Sigmoid colon (tissue), 7 donors: ENCODE data around the gene ELP2. TPM values are rescaled to one million over a fixed set of nuclear protein-coding genes. Genes with fewer than 3 reads are reported as not detected.

Experiments used
- DNase-seq: peaks from one replicate; pipeline ENCODE4 v3.0.0-alpha.2; 2019
- H3K27ac ChIP-seq, 4 donors: fragments of 200-600 bp; sonication (generic); one replicate each; pipeline ENCODE4 v1.5.1; 2016 to 2019; ENCODE audit warnings: mild to moderate bottlenecking in 1 of 4
- H3K27me3 ChIP-seq, 3 donors: fragments of 200-600 bp; sonication (generic); one replicate each; pipeline ENCODE4 v1.5.1; 2019; ENCODE audit warnings: mild to moderate bottlenecking in 1 of 3
- H3K36me3 ChIP-seq, 4 donors: fragments of 200-600 bp; sonication (generic); one replicate each; pipeline ENCODE4 v1.5.1; 2016 to 2019
- H3K4me1 ChIP-seq, 4 donors: fragments of 200-600 bp; sonication (generic); one replicate each; pipeline ENCODE4 v1.5.1; 2017 to 2019
- H3K4me3 ChIP-seq, 4 donors: fragments of 200-600 bp; sonication (generic); one replicate each; pipeline ENCODE4 v1.5.1; 2017 to 2019; ENCODE audit warnings: mild to moderate bottlenecking in 2 of 4, moderate library complexity in 1 of 4
- H3K9me3 ChIP-seq, 4 donors: fragments of 200-600 bp in 3 of 4; sonication (generic) in 3 of 4; one replicate each; pipeline versions ENCODE4 v1.5.1 to v1.6.1; 2013 to 2019
- EP300 ChIP-seq, 4 donors: sonication (generic); formaldehyde crosslinking; IDR thresholded peaks; one replicate each; pipeline ENCODE4 v1.6.1; 2017; ENCODE audit warnings: antibody characterized with exemption in 4 of 4
- POLR2A ChIP-seq, 2 donors: fragments of 450-650 bp; IDR thresholded peaks; one replicate each; pipeline ENCODE4 v1.6.1; 2016; ENCODE audit warnings: antibody characterized with exemption in 2 of 2, mild to moderate bottlenecking in 2 of 2, moderate library complexity in 2 of 2
- POLR2AphosphoS5 ChIP-seq, 4 donors: sonication (generic); formaldehyde crosslinking; IDR thresholded peaks; one replicate each; pipeline ENCODE4 v1.6.1; 2017; ENCODE audit warnings: antibody characterized with exemption in 4 of 4
- WGBS, 2 donors: extraction: QIAGEN DNeasy Blood & Tissue Kit; methylation state at CpG; one replicate each; pipeline ENCODE4 v1.1.7; 2013; 5-methylcytosine and 5-hydroxymethylcytosine counted together
- intact Hi-C: fragments of 100-400 bp; cut with DNase I; formaldehyde crosslinking; loops from one replicate; pipeline ENCODE4 v1.15.1; 2023
- polyA plus RNA-seq, 3 donors: library from polyadenylated mRNA; stranded (reverse); fragments of 200-250 nt; gene quantifications; one replicate each; pipeline ENCODE4 v1.2.3, GENCODE V29; 2013
- total RNA-seq, 4 donors: library from RNA; depleted of rRNA; stranded (reverse); fragments of >200 nt; gene quantifications; one replicate each; pipeline ENCODE4 v1.1.0, GENCODE V29; 2016
- TF ChIP-seq, protein P1 (sequence below), 4 experiments: fragments of 450-650 bp in 3 of 4; fragments of 200-600 bp in 1 of 4; IDR thresholded peaks; one replicate each; pipeline ENCODE4 v1.5.1; 2016 to 2019; ENCODE audit warnings: antibody characterized with exemption in 4 of 4, mild to moderate bottlenecking in 3 of 4, moderate library complexity in 2 of 4
- donor health status: healthy with polysubstance abuse.
- donor health status: Bipolar disorder and iron deficiency.
- donor health status: healthy.

The ELP2 gene
- total and polyA plus RNA-seq, 7 donors: 14.3 to 77.2 (median 51.7) TPM

- intact Hi-C loops: no loop called here
- Histone ChIP-seq H3K4me1 (peaks cover 0 to 3% (median 0%) of the 10 kb centered on the region in 4 donors), H3K4me3 (no peak overlapping the region), H3K9me3 (no peaks in the 10 kb centered on the region), H3K27ac (no peak overlapping the region), H3K36me3 (no peaks in the 10 kb centered on the region), H3K27me3 (no peaks in the 10 kb centered on the region)
- DNase-seq: no peak
- TF ChIP-seq EP300 (IDR thresholded peaks at IDR 0.05) (no peak), POLR2AphosphoS5 (IDR thresholded peaks at IDR 0.05) (no peak)
- TF ChIP-seq, protein P1, sequence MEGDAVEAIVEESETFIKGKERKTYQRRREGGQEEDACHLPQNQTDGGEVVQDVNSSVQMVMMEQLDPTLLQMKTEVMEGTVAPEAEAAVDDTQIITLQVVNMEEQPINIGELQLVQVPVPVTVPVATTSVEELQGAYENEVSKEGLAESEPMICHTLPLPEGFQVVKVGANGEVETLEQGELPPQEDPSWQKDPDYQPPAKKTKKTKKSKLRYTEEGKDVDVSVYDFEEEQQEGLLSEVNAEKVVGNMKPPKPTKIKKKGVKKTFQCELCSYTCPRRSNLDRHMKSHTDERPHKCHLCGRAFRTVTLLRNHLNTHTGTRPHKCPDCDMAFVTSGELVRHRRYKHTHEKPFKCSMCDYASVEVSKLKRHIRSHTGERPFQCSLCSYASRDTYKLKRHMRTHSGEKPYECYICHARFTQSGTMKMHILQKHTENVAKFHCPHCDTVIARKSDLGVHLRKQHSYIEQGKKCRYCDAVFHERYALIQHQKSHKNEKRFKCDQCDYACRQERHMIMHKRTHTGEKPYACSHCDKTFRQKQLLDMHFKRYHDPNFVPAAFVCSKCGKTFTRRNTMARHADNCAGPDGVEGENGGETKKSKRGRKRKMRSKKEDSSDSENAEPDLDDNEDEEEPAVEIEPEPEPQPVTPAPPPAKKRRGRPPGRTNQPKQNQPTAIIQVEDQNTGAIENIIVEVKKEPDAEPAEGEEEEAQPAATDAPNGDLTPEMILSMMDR (IDR thresholded peaks at IDR 0.05): no peak
- 85 to 93% methylated on average over 6 of the region's 6 CpGs for WGBS, 2 donors
Measured at GRCh38 chr18:36211612-36212065, 81.9 kb downstream of the ELP2 start.

DNA sequence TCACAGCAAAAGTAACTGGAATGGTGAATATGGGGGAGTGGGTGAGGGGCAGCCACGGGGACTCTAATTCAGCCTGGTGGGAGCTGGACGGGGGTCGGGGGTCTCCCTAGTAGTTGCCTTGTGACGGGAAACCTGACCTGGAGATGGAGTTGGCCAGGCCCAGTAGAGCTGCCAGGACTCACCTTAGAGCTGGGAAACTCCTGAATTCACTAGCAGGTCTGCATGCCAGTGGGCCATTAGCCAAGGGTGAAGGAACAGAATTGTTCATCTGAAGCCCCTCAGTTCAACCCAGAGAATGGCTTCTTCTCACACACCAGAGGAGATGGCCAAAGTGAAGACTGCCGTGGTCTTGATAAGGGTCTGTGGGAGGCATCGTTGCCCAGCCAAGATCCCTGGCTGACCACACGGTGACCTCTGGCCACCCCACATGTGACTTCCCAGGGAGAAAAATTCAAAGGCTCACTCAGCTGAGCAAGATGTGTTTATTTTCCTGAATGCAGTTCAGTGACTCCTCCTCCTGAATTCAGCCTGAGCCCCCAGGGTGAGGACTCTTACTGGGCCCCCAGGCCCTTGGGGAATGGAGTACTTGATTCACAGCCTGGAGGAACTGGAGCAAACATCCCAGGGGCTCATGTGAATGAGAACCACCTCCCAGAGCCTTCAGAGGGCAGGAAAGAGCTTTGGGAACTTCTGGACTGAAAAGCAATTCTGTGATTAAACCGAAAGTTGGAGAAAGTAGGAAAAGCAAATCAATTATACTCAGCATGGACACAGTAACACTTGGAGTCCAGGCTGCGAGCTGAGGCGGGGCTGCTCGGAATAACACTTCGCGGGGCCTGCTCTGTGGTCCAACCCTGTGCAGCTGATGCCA lies 82.8 kb downstream of the ELP2 start:
- Histone ChIP-seq H3K27me3 (no peaks in the 10 kb centered on the region), H3K36me3 (no peaks in the 10 kb centered on the region), H3K4me1 (peaks cover 0 to 3% (median 0%) of the 10 kb centered on the region in 4 donors), H3K27ac (peak overlapping the region in 2 of 4 donors; percentile 18 to 34), H3K9me3 (no peaks in the 10 kb centered on the region), H3K4me3 (no peak overlapping the region)
- TF ChIP-seq EP300 (IDR thresholded peaks at IDR 0.05) (no peak), POLR2AphosphoS5 (IDR thresholded peaks at IDR 0.05) (no peak), POLR2A (IDR thresholded peaks at IDR 0.05) (no peak)
- TF ChIP-seq, protein P1 (IDR thresholded peaks at IDR 0.05): no peak
- intact Hi-C loops: no loop called here
- WGBS, 2 donors: 83 to 90% methylated on average over 13 of the region's 13 CpGs
- no peak for DNase-seq

DNA sequence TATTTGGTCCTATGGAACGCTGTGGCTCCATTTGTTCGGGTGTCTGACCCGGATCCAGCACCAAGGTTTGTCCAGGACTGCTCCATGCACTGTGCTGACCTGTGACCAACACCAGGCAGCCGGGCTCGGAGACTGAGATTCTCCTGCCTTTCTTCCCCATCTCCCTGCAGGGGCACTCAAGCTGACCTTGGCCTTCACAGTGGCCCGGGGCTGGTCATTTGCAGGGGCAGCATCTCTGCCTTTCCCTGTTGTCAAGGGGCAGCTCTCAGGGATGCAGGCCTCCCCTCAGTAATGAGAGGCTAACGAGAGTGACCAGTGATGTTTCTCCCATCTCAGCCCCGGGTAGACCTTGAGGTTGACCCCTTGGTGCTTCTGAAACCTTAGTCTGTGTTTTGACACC lies 85.1 kb downstream of the ELP2 start:
- no peak for DNase-seq
- WGBS, 2 donors: 92 to 93% methylated on average over 8 of the region's 8 CpGs
- peaks cover 0 to 3% (median 0%) of the 10 kb centered on the region in 4 donors for H3K4me1 ChIP-seq
- no peak for TF ChIP-seq EP300 (IDR thresholded peaks at IDR 0.05)
- no peak for TF ChIP-seq POLR2AphosphoS5 (IDR thresholded peaks at IDR 0.05)
- TF ChIP-seq, protein P1 (IDR thresholded peaks at IDR 0.05): no peak
- no peak for TF ChIP-seq POLR2A (IDR thresholded peaks at IDR 0.05)
- intact Hi-C loops: no loop called here
- no peak overlapping the region for H3K4me3 ChIP-seq
- H3K36me3 ChIP-seq: no peaks in the 10 kb centered on the region
- H3K9me3 ChIP-seq: no peaks in the 10 kb centered on the region
- no peak overlapping the region for H3K27ac ChIP-seq
- H3K27me3 ChIP-seq: no peaks in the 10 kb centered on the region

- TF ChIP-seq POLR2AphosphoS5 (IDR thresholded peaks at IDR 0.05) (no peak), EP300 (IDR thresholded peaks at IDR 0.05) (no peak), POLR2A (IDR thresholded peaks at IDR 0.05) (no peak)
- TF ChIP-seq, protein P1 (IDR thresholded peaks at IDR 0.05): no peak
- no peaks in the 10 kb centered on the region for H3K27me3 ChIP-seq
- peaks cover 0 to 3% (median 0%) of the 10 kb centered on the region in 4 donors for H3K4me1 ChIP-seq
- 89 to 91% methylated on average over 9 of the region's 9 CpGs for WGBS, 2 donors
- no peak overlapping the region for H3K4me3 ChIP-seq
- H3K36me3 ChIP-seq: no peaks in the 10 kb centered on the region
- DNase-seq: no peak
- H3K27ac ChIP-seq: no peak overlapping the region
- intact Hi-C loops: no loop called here
- no peaks in the 10 kb centered on the region for H3K9me3 ChIP-seq
Measured at GRCh38 chr18:36215577-36215976, 85.9 kb downstream of the ELP2 start.
